Epithelial cell of proximal tubule (primary cell): ENCODE measurements around the gene TSPAN18. TPM values are rescaled to one million over a fixed set of nuclear protein-coding genes. Genes with fewer than 3 reads are reported as not detected.

Source experiments
- DNase-seq: peaks from one replicate; pipeline ENCODE4 v3.0.0-alpha.2; 2011; ENCODE audit warnings: low read depth
- H3K4me3 ChIP-seq: 2 replicates; pipeline ENCODE4 v1.5.1; 2011; ENCODE audit warnings: low read depth, mild to moderate bottlenecking, low read length
- total RNA-seq: library from RNA; depleted of rRNA; stranded (reverse); fragments of >200 nt; gene quantifications from 2 replicates; pipeline ENCODE4 v1.2.3, GENCODE V29; 2015
- TF ChIP-seq, protein P1 (sequence below): conservative IDR thresholded peaks from 2 replicates; pipeline ENCODE4 v1.5.1; 2012; ENCODE audit warnings: low read depth, mild to moderate bottlenecking, low read length

The TSPAN18 gene
- total RNA-seq, 1 donor from 2014 or later: 1.6 TPM

- no peak overlapping the region for H3K4me3 ChIP-seq
- TF ChIP-seq, protein P1, sequence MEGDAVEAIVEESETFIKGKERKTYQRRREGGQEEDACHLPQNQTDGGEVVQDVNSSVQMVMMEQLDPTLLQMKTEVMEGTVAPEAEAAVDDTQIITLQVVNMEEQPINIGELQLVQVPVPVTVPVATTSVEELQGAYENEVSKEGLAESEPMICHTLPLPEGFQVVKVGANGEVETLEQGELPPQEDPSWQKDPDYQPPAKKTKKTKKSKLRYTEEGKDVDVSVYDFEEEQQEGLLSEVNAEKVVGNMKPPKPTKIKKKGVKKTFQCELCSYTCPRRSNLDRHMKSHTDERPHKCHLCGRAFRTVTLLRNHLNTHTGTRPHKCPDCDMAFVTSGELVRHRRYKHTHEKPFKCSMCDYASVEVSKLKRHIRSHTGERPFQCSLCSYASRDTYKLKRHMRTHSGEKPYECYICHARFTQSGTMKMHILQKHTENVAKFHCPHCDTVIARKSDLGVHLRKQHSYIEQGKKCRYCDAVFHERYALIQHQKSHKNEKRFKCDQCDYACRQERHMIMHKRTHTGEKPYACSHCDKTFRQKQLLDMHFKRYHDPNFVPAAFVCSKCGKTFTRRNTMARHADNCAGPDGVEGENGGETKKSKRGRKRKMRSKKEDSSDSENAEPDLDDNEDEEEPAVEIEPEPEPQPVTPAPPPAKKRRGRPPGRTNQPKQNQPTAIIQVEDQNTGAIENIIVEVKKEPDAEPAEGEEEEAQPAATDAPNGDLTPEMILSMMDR: no peak
- DNase-seq: no peak
These were observed 147.5 kb downstream of the TSPAN18 start for GRCh38 chr11:44874284-44874683.

- no peak for DNase-seq
- TF ChIP-seq, protein P1: no peak
- no peak overlapping the region for H3K4me3 ChIP-seq
These were observed 148.3 kb downstream of the TSPAN18 start for GRCh38 chr11:44875037-44875436.

- H3K4me3 ChIP-seq: no peak overlapping the region
- TF ChIP-seq, protein P1: no peak
- no peak for DNase-seq
These were observed 149.5 kb downstream of the TSPAN18 start for GRCh38 chr11:44876194-44876723.

DNA sequence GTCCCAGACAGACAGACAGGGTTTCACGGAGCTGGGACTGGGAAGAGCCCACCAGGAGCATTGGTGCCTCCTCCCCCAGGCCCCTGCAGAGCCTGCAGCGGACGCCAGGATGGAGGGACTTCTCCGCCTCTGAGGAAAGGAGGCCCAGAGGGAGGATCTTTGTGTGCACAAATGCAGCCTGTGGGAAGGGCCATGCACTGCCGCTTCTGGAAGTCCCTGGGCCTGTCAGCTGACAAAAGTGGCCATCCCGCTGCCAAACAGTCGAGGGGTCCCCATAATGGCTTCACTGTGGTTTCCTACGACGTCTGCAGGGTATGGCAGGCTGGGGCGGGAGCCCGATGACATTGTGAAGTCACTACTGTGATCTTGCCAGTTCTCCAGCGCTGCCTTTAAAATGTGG is 150.1 kb downstream of the TSPAN18 start:
- TF ChIP-seq, protein P1: no peak
- DNase-seq: no peak
- no peak overlapping the region for H3K4me3 ChIP-seq

DNA sequence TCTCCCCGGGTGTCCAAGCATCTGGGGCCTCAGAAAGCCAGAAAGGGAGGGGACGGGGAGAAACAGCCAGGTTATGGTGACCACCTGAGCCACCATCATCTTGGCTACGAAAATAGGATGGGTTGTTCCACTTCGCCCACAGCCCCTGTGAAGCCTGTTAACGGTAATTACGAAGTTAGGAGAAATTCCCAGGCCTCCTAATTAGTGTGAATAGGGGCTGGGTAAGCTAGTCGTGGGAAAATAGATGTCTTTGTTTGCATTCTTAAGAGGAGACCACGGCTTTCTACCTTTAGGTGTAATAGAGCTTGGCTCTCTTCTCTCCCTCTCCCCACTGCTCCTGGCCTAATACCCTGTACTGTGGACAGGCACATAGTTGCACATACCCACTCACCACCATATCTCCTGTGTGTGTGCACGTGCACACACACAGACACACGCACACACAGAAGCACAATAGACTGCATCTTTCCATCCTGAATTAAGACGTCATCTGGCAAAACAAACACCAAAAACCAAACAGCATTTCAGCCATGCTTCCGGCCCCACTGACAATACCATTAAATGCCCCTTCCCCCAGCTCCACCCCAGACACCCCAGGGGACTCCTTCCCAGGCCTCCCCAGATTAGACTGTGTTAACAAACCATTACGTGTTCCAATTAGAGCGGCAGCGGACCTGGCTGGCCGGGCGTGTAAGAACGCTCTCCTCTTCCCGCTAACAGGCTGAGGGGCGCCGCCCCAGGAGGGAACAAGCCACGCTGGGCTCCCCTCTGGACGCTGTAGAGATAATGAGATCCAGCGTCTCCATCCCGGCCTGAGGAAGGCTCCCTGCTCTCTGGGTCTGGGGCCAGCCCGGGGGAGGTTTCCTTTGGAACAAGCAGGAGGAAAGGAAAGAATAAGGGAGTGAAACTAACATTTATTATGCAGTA is 151.1 kb downstream of the TSPAN18 start:
- H3K4me3 ChIP-seq: no peak overlapping the region
- TF ChIP-seq, protein P1: no peak
- no peak for DNase-seq

DNA sequence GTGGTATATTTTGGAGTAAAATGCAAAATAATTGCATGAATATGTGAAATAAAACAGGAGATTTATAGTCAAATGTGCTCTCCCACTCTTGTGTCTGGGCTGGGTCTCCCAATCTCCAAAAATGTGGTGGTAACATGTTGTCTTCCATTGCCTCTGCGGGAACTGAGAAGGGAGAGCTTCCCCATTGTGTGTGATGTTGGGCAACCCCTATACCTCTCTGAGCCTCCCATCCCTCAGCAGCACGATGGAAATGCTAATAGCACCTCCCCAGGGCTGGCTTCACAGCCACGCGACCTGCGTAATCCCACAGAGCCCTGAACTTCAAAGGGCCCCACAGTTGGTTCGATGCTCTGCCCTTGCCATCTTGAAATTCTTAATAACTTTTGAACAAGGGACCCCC is 151.9 kb downstream of the TSPAN18 start:
- H3K4me3 ChIP-seq: no peak overlapping the region
- DNase-seq: no peak
- TF ChIP-seq, protein P1: no peak
